Measurements from ENCODE around the gene HIGD2B.
"Not testable (repeated sequence)": the region's sequence is repeated elsewhere in the genome, so short reads cannot be mapped to it uniquely, and the experiment has no call there.

The HIGD2B gene

GRCh38 chr15:72685925-72686794, at the start of gene HIGD2B, which contains the start of gene BBS4:
HIGD2B (minus strand) TSS chr15:72686182; CDS start chr15:72676374, 9,808 bp downstream.
BBS4 (plus strand) TSS chr15:72686207; CDS start chr15:72686228, 21 bp downstream.
- DNase-seq (ENCODE audit: low read depth) = peak; percentile 90

GRCh38 chr15:72735111-72735510, 49.1 kb upstream of the HIGD2B start:
- DNase-seq (ENCODE audit: low read depth) = no peak

- DNase-seq (ENCODE audit: low read depth) = no peak
These were observed 48.2 kb upstream of the HIGD2B start for GRCh38 chr15:72733941-72734738.

GRCh38 chr15:72732516-72732915, 46.5 kb upstream of the HIGD2B start:
- no peak for DNase-seq (ENCODE audit: low read depth)

GRCh38 chr15:72732086-72732485, 46.1 kb upstream of the HIGD2B start:
- DNase-seq (ENCODE audit: low read depth) = no peak

GRCh38 chr15:72728821-72729220, 42.8 kb upstream of the HIGD2B start:
- no peak for DNase-seq (ENCODE audit: low read depth)

- peak; percentile 61 for DNase-seq (ENCODE audit: low read depth)
These were observed 42.3 kb upstream of the HIGD2B start for GRCh38 chr15:72728249-72728648.

GRCh38 chr15:72727154-72727553, 41.2 kb upstream of the HIGD2B start:
- DNase-seq (ENCODE audit: low read depth) = no peak

- DNase-seq (ENCODE audit: low read depth) = not testable (repeated sequence)
These were observed 39.9 kb upstream of the HIGD2B start for GRCh38 chr15:72725851-72726250.

GRCh38 chr15:72725446-72725845, 39.5 kb upstream of the HIGD2B start:
- DNase-seq (ENCODE audit: low read depth) = no peak

GRCh38 chr15:72724028-72724427, 38.0 kb upstream of the HIGD2B start:
- DNase-seq (ENCODE audit: low read depth) = peak; percentile 21

GRCh38 chr15:72722071-72722696, 36.2 kb upstream of the HIGD2B start:
- DNase-seq (ENCODE audit: low read depth) = peak; percentile 73

GRCh38 chr15:72708551-72709303, 22.7 kb upstream of the HIGD2B start:
- DNase-seq (ENCODE audit: low read depth) = not testable (repeated sequence)

- peak; percentile 60 for DNase-seq (ENCODE audit: low read depth)
These were observed 20.3 kb upstream of the HIGD2B start for GRCh38 chr15:72706266-72706665.

GRCh38 chr15:72700076-72700475, 14.1 kb upstream of the HIGD2B start:
- DNase-seq (ENCODE audit: low read depth) = no peak

GRCh38 chr15:72698938-72699337, 13.0 kb upstream of the HIGD2B start:
- DNase-seq (ENCODE audit: low read depth) = no peak

- DNase-seq (ENCODE audit: low read depth) = no peak
These were observed 5.0 kb upstream of the HIGD2B start for GRCh38 chr15:72690938-72691337.

- no peak for DNase-seq (ENCODE audit: low read depth)
These were observed 2.7 kb upstream of the HIGD2B start for GRCh38 chr15:72688697-72689096.

- peak; percentile 34 for DNase-seq (ENCODE audit: low read depth)
These were observed 569 bp downstream of the HIGD2B start for GRCh38 chr15:72685301-72685924.

GRCh38 chr15:72682772-72683171, 3.2 kb downstream of the HIGD2B start:
- DNase-seq (ENCODE audit: low read depth) = no peak

GRCh38 chr15:72680931-72681330, 5.1 kb downstream of the HIGD2B start:
- no peak for DNase-seq (ENCODE audit: low read depth)

Measured in ELR (cell line).